Skeletal muscle tissue (tissue), 4 donors: ENCODE results near the gene RHCG. TPM values are rescaled to one million over a fixed set of nuclear protein-coding genes. Genes with fewer than 3 reads are reported as not detected.
A peak's percentile ranks its signal among the peaks of the same experiment; 100 is the strongest.
"Not testable (repeated sequence)": the region's sequence is repeated elsewhere in the genome, so short reads cannot be mapped to it uniquely, and the experiment has no call there.

ENCODE experiments used
- H3K27ac ChIP-seq: one replicate; pipeline ENCODE4 v1.7.0; 2013; ENCODE audit warnings: mild to moderate bottlenecking, low read depth, low read length, inconsistent platforms
- H3K27me3 ChIP-seq, 3 donors: one replicate each; pipeline ENCODE4 v1.7.0; 2013; ENCODE audit warnings: low read length in 3 of 3; ENCODE audit not compliant: control insufficient read depth in 3 of 3, insufficient read depth in 3 of 3
- H3K36me3 ChIP-seq, 3 donors: one replicate each; pipeline ENCODE4 v1.7.0; 2013; ENCODE audit warnings: low read length in 3 of 3; ENCODE audit not compliant: control insufficient read depth in 3 of 3, insufficient read depth in 3 of 3
- H3K4me1 ChIP-seq, 3 donors: one replicate each; pipeline ENCODE4 v1.7.0; 2013; ENCODE audit warnings: low read length in 3 of 3, mild to moderate bottlenecking in 3 of 3; ENCODE audit not compliant: control insufficient read depth in 3 of 3, insufficient read depth in 3 of 3
- H3K4me3 ChIP-seq, 3 donors: one replicate each; pipeline ENCODE4 v1.7.0; 2013; ENCODE audit warnings: low read length in 3 of 3
- H3K9ac ChIP-seq, 3 donors: one replicate each; pipeline ENCODE4 v1.7.0; 2013; ENCODE audit warnings: low read length in 3 of 3, mild to moderate bottlenecking in 3 of 3, moderate library complexity in 2 of 3, low read depth in 1 of 3
- H3K9me3 ChIP-seq, 3 donors: one replicate each; pipeline ENCODE4 v1.7.0; 2013; ENCODE audit warnings: low read length in 3 of 3; ENCODE audit not compliant: control insufficient read depth in 3 of 3
- total RNA-seq: library from RNA; depleted of rRNA; stranded (reverse); fragments of >200 nt; gene quantifications from one replicate; pipeline ENCODE4 v1.2.3, GENCODE V29; 2014
- donor health status: Osteomylitis.

RHCG gene
- total RNA-seq, 1 donor from 2014 or later: not detected

GRCh38 chr15:89480505-89480904, 15.9 kb downstream of the RHCG start:
- H3K27me3 ChIP-seq: peaks cover 13 to 49% (median 45%) of the 10 kb centered on the region in 3 donors
- no peaks in the 10 kb centered on the region for H3K9me3 ChIP-seq
- H3K36me3 ChIP-seq: no peaks in the 10 kb centered on the region
- no peak overlapping the region for H3K9ac ChIP-seq
- H3K4me3 ChIP-seq: no peak overlapping the region
- H3K27ac ChIP-seq: no peak overlapping the region
- no peaks in the 10 kb centered on the region for H3K4me1 ChIP-seq

- H3K27me3 ChIP-seq: peaks cover 13 to 49% (median 45%) of the 10 kb centered on the region in 3 donors
- no peak overlapping the region for H3K27ac ChIP-seq
- H3K4me3 ChIP-seq: no peak overlapping the region
- H3K9me3 ChIP-seq: no peaks in the 10 kb centered on the region
- H3K9ac ChIP-seq: no peak overlapping the region
- no peaks in the 10 kb centered on the region for H3K36me3 ChIP-seq
- H3K4me1 ChIP-seq: no peaks in the 10 kb centered on the region
These were observed 17.2 kb downstream of the RHCG start for GRCh38 chr15:89479173-89479572.

- H3K27ac ChIP-seq: no peak overlapping the region
- no peaks in the 10 kb centered on the region for H3K4me1 ChIP-seq
- H3K9me3 ChIP-seq: no peaks in the 10 kb centered on the region
- no peak overlapping the region for H3K4me3 ChIP-seq
- no peak overlapping the region for H3K9ac ChIP-seq
- H3K36me3 ChIP-seq: no peaks in the 10 kb centered on the region
- H3K27me3 ChIP-seq: peaks cover 21 to 50% (median 47%) of the 10 kb centered on the region in 3 donors
These were observed 18.8 kb downstream of the RHCG start for GRCh38 chr15:89477411-89478242.

- no peak overlapping the region for H3K9ac ChIP-seq
- H3K27me3 ChIP-seq: peaks cover 40 to 64% (median 64%) of the 10 kb centered on the region in 3 donors
These were observed 20.7 kb downstream of the RHCG start for GRCh38 chr15:89475661-89476060.

GRCh38 chr15:89472785-89473256, 23.6 kb downstream of the RHCG start:
- no peaks in the 10 kb centered on the region for H3K9me3 ChIP-seq
- no peak overlapping the region for H3K4me3 ChIP-seq
- H3K27ac ChIP-seq: no peak overlapping the region
- H3K9ac ChIP-seq: no peak overlapping the region
- H3K36me3 ChIP-seq: no peaks in the 10 kb centered on the region
- peaks cover 46 to 51% (median 47%) of the 10 kb centered on the region in 3 donors for H3K27me3 ChIP-seq
- no peaks in the 10 kb centered on the region for H3K4me1 ChIP-seq

More at GRCh38 chr15:89475661-89476060, 20.7 kb downstream of the RHCG start:
- H3K4me3 ChIP-seq: no peak overlapping the region
- no peaks in the 10 kb centered on the region for H3K36me3 ChIP-seq
- no peak overlapping the region for H3K27ac ChIP-seq
- H3K9me3 ChIP-seq: no peaks in the 10 kb centered on the region
- no peaks in the 10 kb centered on the region for H3K4me1 ChIP-seq

- H3K4me1 ChIP-seq: no peaks in the 10 kb centered on the region
- H3K36me3 ChIP-seq: no peaks in the 10 kb centered on the region
- no peaks in the 10 kb centered on the region for H3K9me3 ChIP-seq
- peaks cover 30 to 36% (median 35%) of the 10 kb centered on the region in 3 donors for H3K27me3 ChIP-seq
- no peak overlapping the region for H3K9ac ChIP-seq
- no peak overlapping the region for H3K4me3 ChIP-seq
- no peak overlapping the region for H3K27ac ChIP-seq
These were observed 26.8 kb downstream of the RHCG start for GRCh38 chr15:89469426-89470096.

GRCh38 chr15:89468813-89469212, 27.6 kb downstream of the RHCG start:
- not testable (repeated sequence) for H3K4me1 ChIP-seq, H3K4me3 ChIP-seq, H3K27ac ChIP-seq, H3K36me3 ChIP-seq, H3K9ac ChIP-seq, H3K9me3 ChIP-seq
- peaks cover 30 to 36% (median 35%) of the 10 kb centered on the region in 3 donors for H3K27me3 ChIP-seq

GRCh38 chr15:89463113-89463512, 33.3 kb downstream of the RHCG start:
- no peaks in the 10 kb centered on the region for H3K4me1 ChIP-seq

GRCh38 chr15:89462198-89462912, 34.0 kb downstream of the RHCG start:
- Histone ChIP-seq H3K9me3 (no peaks in the 10 kb centered on the region), H3K4me1 (no peaks in the 10 kb centered on the region), H3K4me3 (peak overlapping the region in 2 of 3 donors; percentile 13 to 23), H3K27me3 (peaks cover 0 to 26% (median 3%) of the 10 kb centered on the region in 3 donors), H3K27ac (no peak overlapping the region), H3K36me3 (no peaks in the 10 kb centered on the region), H3K9ac (no peak overlapping the region)

More at GRCh38 chr15:89463113-89463512, 33.3 kb downstream of the RHCG start:
- H3K36me3 ChIP-seq: no peaks in the 10 kb centered on the region
- no peak overlapping the region for H3K9ac ChIP-seq
- no peak overlapping the region for H3K4me3 ChIP-seq
- H3K9me3 ChIP-seq: no peaks in the 10 kb centered on the region
- H3K27ac ChIP-seq: no peak overlapping the region
- H3K27me3 ChIP-seq: peaks cover 0 to 26% (median 0%) of the 10 kb centered on the region in 3 donors
